Body of pancreas (tissue), 4 donors: ENCODE data around the gene TACC2. TPM values are rescaled to one million over a fixed set of nuclear protein-coding genes. Genes with fewer than 3 reads are reported as not detected.

Experiments
- ATAC-seq: fragments of 150-250 bp; one replicate; pipeline ENCODE4 v1.9.1; 2016
- DNase-seq, 4 donors: peaks; one replicate each; pipeline ENCODE4 v3.0.0-alpha.2; 2019
- H3K27ac ChIP-seq, 4 donors: fragments of 200-600 bp; sonication (generic); 1 replicate in 3 of 4; 2 replicates in 1 of 4; pipeline versions ENCODE4 v1.5.1 to v1.6.1; 2016 to 2019; ENCODE audit warnings: mild to moderate bottlenecking in 1 of 4, mixed read lengths in 1 of 4, moderate library complexity in 1 of 4
- H3K27me3 ChIP-seq, 2 donors: fragments of 200-600 bp; sonication (generic); one replicate each; pipeline ENCODE4 v1.6.0; 2016; ENCODE audit warnings: mild to moderate bottlenecking in 1 of 2
- H3K36me3 ChIP-seq, 2 donors: fragments of 200-600 bp; sonication (generic); replicated peaks in 1 of 2; 2 replicates each; pipeline ENCODE4 v1.5.1; 2016; ENCODE audit warnings: low read depth in 2 of 2; ENCODE audit not compliant: insufficient read depth in 1 of 2
- H3K4me1 ChIP-seq: fragments of 200-600 bp; sonication (generic); one replicate; pipeline ENCODE4 v1.6.0; 2016
- H3K4me3 ChIP-seq, 2 donors: fragments of 200-600 bp; sonication (generic); 1 replicate in 1 of 2; 2 replicates in 1 of 2; pipeline ENCODE4 v1.5.1; 2016 to 2019
- H3K9me3 ChIP-seq, 3 donors: fragments of 200-600 bp; sonication (generic); 1 replicate in 2 of 3; 2 replicates in 1 of 3; pipeline ENCODE4 v1.5.1; 2016
- CTCF ChIP-seq, 7 experiments: fragments of 450-650 bp in 4 of 7; fragments of 200-600 bp in 3 of 7; sonication (generic) in 3 of 7; IDR thresholded peaks; one replicate each; pipeline ENCODE4 v1.5.1; 2016 to 2019; ENCODE audit warnings: antibody characterized with exemption in 7 of 7
- POLR2A ChIP-seq, 3 donors: fragments of 450-650 bp; IDR thresholded peaks; one replicate each; pipeline ENCODE4 v1.6.1; 2016; ENCODE audit warnings: antibody characterized with exemption in 3 of 3, mild to moderate bottlenecking in 2 of 3
- WGBS, 2 donors: methylation state at CpG; one replicate each; pipeline ENCODE4 v1.1.5; 2017; 5-methylcytosine and 5-hydroxymethylcytosine counted together
- intact Hi-C: fragments of 100-400 bp; cut with DNase I; formaldehyde crosslinking; loops from one replicate; pipeline ENCODE4 v1.15.1; 2023
- total RNA-seq, 2 donors: library from RNA; depleted of rRNA; stranded (reverse); fragments of >200 nt; gene quantifications; one replicate each; pipeline ENCODE4 v1.1.0, GENCODE V29; 2016

The TACC2 gene
- total RNA-seq, 2 donors from 2014 or later, result 29.0 to 38.7 TPM

- intact Hi-C loops, result no loop called here
- no peak for ATAC-seq
- TF ChIP-seq CTCF (IDR thresholded peaks at IDR 0.05), result no peak
- Histone ChIP-seq H3K9me3 (no peaks in the 10 kb centered on the region), H3K27me3 (no peaks in the 10 kb centered on the region), H3K4me1 (no peaks in the 10 kb centered on the region), H3K27ac (no peak overlapping the region), H3K36me3 (no peaks in the 10 kb centered on the region), H3K4me3 (no peak overlapping the region)
- WGBS, 2 donors, result 73 to 82% methylated on average over 8 to 10 of the region's 10 CpGs
- DNase-seq, result no peak
Observed at GRCh38 chr10:122154031-122154544, 165.1 kb downstream of the TACC2 start.

GRCh38 chr10:122154545-122155366 lies 165.8 kb downstream of the TACC2 start:
- Histone ChIP-seq H3K4me3 (no peak overlapping the region), H3K27me3 (no peaks in the 10 kb centered on the region), H3K4me1 (no peaks in the 10 kb centered on the region), H3K9me3 (no peaks in the 10 kb centered on the region), H3K27ac (no peak overlapping the region), H3K36me3 (no peaks in the 10 kb centered on the region)
- no peak for ATAC-seq
- WGBS, 2 donors, result 66 to 80% methylated on average over 22 of the region's 22 CpGs
- no peak for DNase-seq
- intact Hi-C loops, result no loop called here
- TF ChIP-seq CTCF (IDR thresholded peaks at IDR 0.05) (no peak), POLR2A (IDR thresholded peaks at IDR 0.05) (no peak)

GRCh38 chr10:122157451-122157850 lies 168.5 kb downstream of the TACC2 start:
- H3K4me3 ChIP-seq, result no peak overlapping the region
- H3K9me3 ChIP-seq, result no peaks in the 10 kb centered on the region
- 88 to 97% methylated on average over 5 of the region's 5 CpGs for WGBS, 2 donors
- H3K36me3 ChIP-seq, result no peaks in the 10 kb centered on the region
- H3K4me1 ChIP-seq, result no peaks in the 10 kb centered on the region
- DNase-seq (no peak), ATAC-seq (no peak)
- H3K27ac ChIP-seq, result no peak overlapping the region
- TF ChIP-seq CTCF (IDR thresholded peaks at IDR 0.05), result no peak
- no peak for TF ChIP-seq POLR2A (IDR thresholded peaks at IDR 0.05)
- H3K27me3 ChIP-seq, result no peaks in the 10 kb centered on the region
- intact Hi-C loops, result no loop called here

- no peaks in the 10 kb centered on the region for H3K4me1 ChIP-seq
- H3K4me3 ChIP-seq, result no peak overlapping the region
- no peak for ATAC-seq
- no peak for DNase-seq
- H3K27me3 ChIP-seq, result no peaks in the 10 kb centered on the region
- TF ChIP-seq POLR2A (IDR thresholded peaks at IDR 0.05), result no peak
- TF ChIP-seq CTCF (IDR thresholded peaks at IDR 0.05), result no peak
- no peak overlapping the region for H3K27ac ChIP-seq
- H3K36me3 ChIP-seq, result no peaks in the 10 kb centered on the region
- H3K9me3 ChIP-seq, result no peaks in the 10 kb centered on the region
- intact Hi-C loops, result no loop called here
- WGBS, 2 donors, result 98 to 100% methylated on average over 4 of the region's 4 CpGs
Observed at GRCh38 chr10:122158362-122158761, 169.4 kb downstream of the TACC2 start.
